HCT116 (cell line): ENCODE data around the gene MAP2K5. TPM values are rescaled to one million over a fixed set of nuclear protein-coding genes. Genes with fewer than 3 reads are reported as not detected.

Experiments
- ATAC-seq: fragments of 200-7000 bp; cut with Tn5 transposase; 2 replicates; pipeline ENCODE4 v1.9.1; 2020; ENCODE audit warnings: mild to moderate bottlenecking, moderate library complexity
- BruUV-seq: library from RNA; stranded (reverse); fragments of 400-500 nt; replicated peaks from 2 replicates; lab custom pipeline; 2021; lab: Mats Ljungman, UMichigan
- CTCF ChIA-PET: fragments of 300-600 bp; sonication (Branson Sonifier 250); formaldehyde crosslinking; loops from one replicate; lab custom pipeline; 2021; ENCODE audit warnings: antibody characterized with exemption; lab: Charles Lee
- POLR2A ChIA-PET: fragments of 300-600, 350-600 bp; sonication (Branson Sonifier 250); formaldehyde crosslinking; loops from one replicate; lab custom pipeline; 2021; ENCODE audit warnings: antibody characterized with exemption; lab: Charles Lee
- RAD21 ChIA-PET, 2 experiments: fragments of 300-600 bp; sonication (Branson Sonifier 250); formaldehyde crosslinking; loops; one replicate each; lab custom pipeline; 2023; ENCODE audit warnings: low total read pairs in 2 of 2; ENCODE audit not compliant: uncharacterized antibody in 2 of 2, unreplicated experiment in 2 of 2, low non-redundant PET in 1 of 2; lab: Charles Lee
- DNase-seq: peaks from one replicate; pipeline ENCODE4 v3.0.0-alpha.2; 2010; ENCODE audit warnings: low read depth, low spot score
- H2AFZ ChIP-seq: fragments of 200-600 bp; shearing (Covaris generic), sonication (generic); 2 replicates; pipeline ENCODE4 v1.6.1; 2017; ENCODE audit warnings: low read depth, mixed run types, mixed read lengths, antibody characterized with exemption, low read length; ENCODE audit not compliant: poor library complexity, severe bottlenecking
- H3K27ac ChIP-seq: 2 replicates; pipeline ENCODE4 v1.5.1; 2012; ENCODE audit warnings: low read depth, low read length
- H3K27me3 ChIP-seq: fragments of 200-600 bp; sonication (generic); 2 replicates; pipeline ENCODE4 v1.6.1; 2016; ENCODE audit warnings: mixed run types, low read length, mixed read lengths; ENCODE audit not compliant: insufficient read depth
- H3K36me3 ChIP-seq, 2 experiments: fragments of 200-500 bp in 1 of 2; fragments of 200-600 bp in 1 of 2; sonication (Bioruptor generic) in 1 of 2; sonication (generic) in 1 of 2; 2 replicates each; pipeline versions ENCODE4 v1.5.1 to v1.6.1; 2014 to 2016; ENCODE audit warnings: low read length in 2 of 2, inconsistent platforms in 1 of 2, mixed read lengths in 1 of 2, mixed run types in 1 of 2; ENCODE audit not compliant: insufficient read depth in 2 of 2, control insufficient read depth in 1 of 2
- H3K4me1 ChIP-seq, 2 experiments: fragments of 200-600 bp in 1 of 2; sonication (generic) in 1 of 2; 2 replicates each; pipeline versions ENCODE4 v1.5.1 to v1.6.1; 2012 to 2017; ENCODE audit warnings: low read length in 2 of 2, inconsistent platforms in 1 of 2, mild to moderate bottlenecking in 1 of 2, mixed read lengths in 1 of 2, mixed run types in 1 of 2, moderate library complexity in 1 of 2; ENCODE audit not compliant: insufficient read depth in 2 of 2, control insufficient read depth in 1 of 2
- H3K4me2 ChIP-seq: fragments of 200-600 bp; sonication (generic); 2 replicates; pipeline ENCODE4 v1.6.1; 2017; ENCODE audit warnings: mixed run types, low read length, mixed read lengths
- H3K4me3 ChIP-seq, 2 experiments: fragments of 200-600 bp in 1 of 2; sonication (generic) in 1 of 2; replicated peaks in 1 of 2; 2 replicates each; pipeline ENCODE4 v1.5.1; 2011 to 2016; ENCODE audit warnings: low read length in 2 of 2, control low read depth in 1 of 2, low read depth in 1 of 2, mild to moderate bottlenecking in 1 of 2, mixed read lengths in 1 of 2, mixed run types in 1 of 2
- H3K79me2 ChIP-seq: fragments of 200-600 bp; sonication (generic); 2 replicates; pipeline ENCODE4 v1.6.1; 2017; ENCODE audit warnings: mild to moderate bottlenecking, mixed run types, low read length, moderate library complexity, mixed read lengths; ENCODE audit not compliant: insufficient read depth
- H3K9ac ChIP-seq: fragments of 200-600 bp; sonication (generic); 2 replicates; pipeline ENCODE4 v1.6.1; 2016; ENCODE audit warnings: low read length, mixed read lengths
- H3K9me2 ChIP-seq: fragments of 200-600 bp; sonication (generic), shearing (Covaris generic); 2 replicates; pipeline ENCODE4 v1.6.1; 2017; ENCODE audit warnings: mixed run types, mild to moderate bottlenecking, moderate library complexity; ENCODE audit not compliant: insufficient read depth
- H3K9me3 ChIP-seq, 2 experiments: fragments of 200-500 bp in 1 of 2; fragments of 200-600 bp in 1 of 2; sonication (Bioruptor generic) in 1 of 2; sonication (generic) in 1 of 2; 2 replicates each; pipeline ENCODE4 v1.6.1; 2014 to 2017; ENCODE audit warnings: low read length in 2 of 2, mixed read lengths in 2 of 2, inconsistent platforms in 1 of 2, low read depth in 1 of 2, mild to moderate bottlenecking in 1 of 2, mixed run types in 1 of 2, moderate library complexity in 1 of 2; ENCODE audit not compliant: control insufficient read depth in 1 of 2, insufficient read depth in 1 of 2
- H4K20me1 ChIP-seq: fragments of 200-600 bp; sonication (generic), shearing (Covaris generic); 2 replicates; pipeline ENCODE4 v1.6.1; 2017; ENCODE audit warnings: mixed run types, mild to moderate bottlenecking, moderate library complexity; ENCODE audit not compliant: insufficient read depth
- CBX3 ChIP-seq: IDR thresholded peaks from 2 replicates; pipeline ENCODE4 v1.6.1; 2012; ENCODE audit warnings: low read depth
- CEBPB ChIP-seq: IDR thresholded peaks from 2 replicates; pipeline ENCODE4 v1.6.1; 2012; ENCODE audit warnings: low read depth
- EGR1 ChIP-seq: IDR thresholded peaks from 2 replicates; pipeline ENCODE4 v1.6.1; 2012; ENCODE audit warnings: low read depth
- EZH2phosphoT487 ChIP-seq: fragments of 200-600 bp; IDR thresholded peaks from 2 replicates; pipeline ENCODE4 v1.6.1; 2018; ENCODE audit warnings: antibody characterized with exemption, borderline replicate concordance
- MAX ChIP-seq: IDR thresholded peaks from 2 replicates; pipeline ENCODE4 v1.6.1; 2012
- POLR2A ChIP-seq: IDR thresholded peaks from 2 replicates; pipeline ENCODE4 v1.7.0; 2011; ENCODE audit warnings: borderline replicate concordance; ENCODE audit not compliant: insufficient read depth, insufficient read length; ENCODE audit errors: extremely low read depth
- RAD21 ChIP-seq: IDR thresholded peaks from 2 replicates; pipeline ENCODE4 v1.6.1; 2012; ENCODE audit warnings: low read depth, mild to moderate bottlenecking
- REST ChIP-seq: IDR thresholded peaks from 2 replicates; pipeline ENCODE4 v1.6.1; 2012; ENCODE audit warnings: low read depth
- SRF ChIP-seq: IDR thresholded peaks from 2 replicates; pipeline ENCODE4 v1.6.1; 2012; ENCODE audit warnings: low read depth
- ZBTB33 ChIP-seq: IDR thresholded peaks from 2 replicates; pipeline ENCODE4 v1.6.1; 2011; ENCODE audit warnings: mild to moderate bottlenecking, low read length, moderate library complexity; ENCODE audit not compliant: insufficient replicate concordance; ENCODE audit errors: extremely low read depth
- intact Hi-C: fragments of 100-400 bp; cut with micrococcal nuclease; formaldehyde crosslinking; loops from 2 replicates; pipeline ENCODE4 v1.10.0; 2022
- total RNA-seq: library from RNA; stranded (reverse); gene quantifications from one replicate; pipeline ENCODE4 v1.2.1, GENCODE V29; 2021; ENCODE audit not compliant: unreplicated experiment
- TF ChIP-seq, protein P1 (sequence below), 3 experiments: fragments of 200-600 bp in 1 of 3; sonication (generic) in 1 of 3; IDR thresholded peaks in 2 of 3; conservative IDR thresholded peaks in 1 of 3; 2 replicates each; pipeline ENCODE4 v1.5.1; 2012 to 2017; ENCODE audit warnings: low read depth in 2 of 3, low read length in 2 of 3, antibody characterized with exemption in 1 of 3, borderline replicate concordance in 1 of 3, control low read depth in 1 of 3, mild to moderate bottlenecking in 1 of 3, mixed read lengths in 1 of 3, mixed run types in 1 of 3, moderate library complexity in 1 of 3; ENCODE audit not compliant: insufficient read depth in 1 of 3

MAP2K5 gene
- total RNA-seq, 1 experiment from 2014 or later: 15.6 TPM

GRCh38 chr15:67548236-67548852, 5.8 kb downstream of the MAP2K5 start:
- intact Hi-C loops: no loop called here
- Histone ChIP-seq H3K9ac (no peak overlapping the region), H3K9me3 (no peaks in the 10 kb centered on the region)
- CTCF ChIA-PET: no interaction called here
- TF ChIP-seq POLR2A (no peak), CEBPB (no peak), SRF (no peak), EGR1 (no peak), MAX (no peak), EZH2phosphoT487 (no peak), CBX3 (no peak), RAD21 (no peak), REST (no peak), ZBTB33 (no peak)
- TF ChIP-seq, protein P1, sequence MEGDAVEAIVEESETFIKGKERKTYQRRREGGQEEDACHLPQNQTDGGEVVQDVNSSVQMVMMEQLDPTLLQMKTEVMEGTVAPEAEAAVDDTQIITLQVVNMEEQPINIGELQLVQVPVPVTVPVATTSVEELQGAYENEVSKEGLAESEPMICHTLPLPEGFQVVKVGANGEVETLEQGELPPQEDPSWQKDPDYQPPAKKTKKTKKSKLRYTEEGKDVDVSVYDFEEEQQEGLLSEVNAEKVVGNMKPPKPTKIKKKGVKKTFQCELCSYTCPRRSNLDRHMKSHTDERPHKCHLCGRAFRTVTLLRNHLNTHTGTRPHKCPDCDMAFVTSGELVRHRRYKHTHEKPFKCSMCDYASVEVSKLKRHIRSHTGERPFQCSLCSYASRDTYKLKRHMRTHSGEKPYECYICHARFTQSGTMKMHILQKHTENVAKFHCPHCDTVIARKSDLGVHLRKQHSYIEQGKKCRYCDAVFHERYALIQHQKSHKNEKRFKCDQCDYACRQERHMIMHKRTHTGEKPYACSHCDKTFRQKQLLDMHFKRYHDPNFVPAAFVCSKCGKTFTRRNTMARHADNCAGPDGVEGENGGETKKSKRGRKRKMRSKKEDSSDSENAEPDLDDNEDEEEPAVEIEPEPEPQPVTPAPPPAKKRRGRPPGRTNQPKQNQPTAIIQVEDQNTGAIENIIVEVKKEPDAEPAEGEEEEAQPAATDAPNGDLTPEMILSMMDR (IDR thresholded peaks at IDR 0.05 in 2 of 3, conservative IDR thresholded peaks at IDR 0.05 in 1 of 3; ENCODE audit: borderline replicate concordance in 1 of 3, insufficient read depth in 1 of 3, low read depth in 2 of 3, low read length in 2 of 3): no peak
- TF ChIP-seq, all 23 proteins: peak for 0
- Histone ChIP-seq H3K79me2 (no peaks in the 10 kb centered on the region), H4K20me1 (no peaks in the 10 kb centered on the region), H3K9me2 (no peaks in the 10 kb centered on the region), H3K4me2 (no peak overlapping the region), H3K27ac (no peak overlapping the region), H2AFZ (no peak overlapping the region), H3K27me3 (no peaks in the 10 kb centered on the region), H3K4me3 (no peak overlapping the region), H3K36me3 (no peaks in the 10 kb centered on the region), H3K4me1 (peaks cover 0 to 3% of the 10 kb centered on the region in 2 experiments; a peak in 1 of 4 replicates)
- DNase-seq (no peak), ATAC-seq (no peak)
- POLR2A ChIA-PET: no interaction called here
- BruUV-seq: no TSS peak
- RAD21 ChIA-PET: no interaction called here
